Measurements from ENCODE around the gene PAX2. TPM values are rescaled to one million over a fixed set of nuclear protein-coding genes. Genes with fewer than 3 reads are reported as not detected.
A peak's percentile ranks its signal among the peaks of the same experiment; 100 is the strongest.

The PAX2 gene
- total and polyA plus RNA-seq, 2 of the 13 experiments (the other 11 are each of a cell fraction or from before 2014, with no cell fraction given), result not detected

DNA sequence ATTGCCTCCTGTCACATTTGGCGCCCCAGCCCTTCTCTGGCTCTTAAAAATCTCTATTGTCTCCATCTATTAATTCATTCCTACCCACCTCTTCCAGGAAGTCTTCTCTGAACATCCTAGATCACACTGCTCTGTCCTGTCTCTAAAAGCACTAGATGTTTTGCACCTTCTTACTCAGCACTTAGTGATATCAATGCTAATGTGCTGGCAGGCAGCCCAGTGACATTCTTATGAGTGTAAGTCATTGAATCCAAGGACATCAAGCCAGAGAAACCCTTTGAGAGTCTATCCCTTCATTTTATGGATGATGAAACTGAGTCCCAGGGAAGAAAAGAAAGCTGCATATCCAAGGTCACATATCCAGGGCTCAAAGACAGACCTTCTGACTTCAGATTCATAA is 48.3 kb upstream of the PAX2 start:
- Histone ChIP-seq H3K27me3 (ENCODE audit: control insufficient read depth in 1 of 2, insufficient read depth in 2 of 2, low read length in 2 of 2) (peaks cover 0 to 7% of the 10 kb centered on the region in 2 experiments; a peak in 1 of 5 replicates), H3K4me3 (replicated peaks in 1 of 3; ENCODE audit: insufficient read depth in 1 of 3, low read depth in 2 of 3, low read length in 3 of 3) (no peak overlapping the region), H3K79me2 (ENCODE audit: insufficient read depth, low read length) (no peaks in the 10 kb centered on the region), H4K20me1 (ENCODE audit: insufficient read depth, low read length) (no peaks in the 10 kb centered on the region), H3K4me2 (ENCODE audit: low read depth, low read length) (no peak overlapping the region), H3K4me1 (ENCODE audit: insufficient read depth, low read length) (no peaks in the 10 kb centered on the region), H2AFZ (ENCODE audit: low read length) (no peak overlapping the region), H3K36me3 (replicated peaks in 1 of 2; ENCODE audit: control insufficient read depth in 1 of 2, insufficient read depth in 2 of 2, low read length in 2 of 2) (no peaks in the 10 kb centered on the region), H3K9ac (ENCODE audit: insufficient read depth, low read depth, low read length) (no peak overlapping the region), H3K9me3 (ENCODE audit: low read length) (no peaks in the 10 kb centered on the region), H3K27ac (ENCODE audit: extremely low read length, insufficient read depth, low read length) (no peak overlapping the region)
- intact Hi-C loops (cut with micrococcal nuclease; ENCODE audit: unreplicated experiment), result no loop called here
- ChIA-PET POLR2A (no interaction called here), CTCF (ENCODE audit: low intra/inter-chr PET ratio, low total read pairs) (no interaction called here)
- TF ChIP-seq ETV6 (CRISPR knock-in tag; conservative IDR thresholded peaks at IDR 0.05) (no peak), CHD4 (IDR thresholded peaks at IDR 0.05; ENCODE audit: borderline replicate concordance, low read length) (no peak), ZNF709 (CRISPR knock-in tag; IDR thresholded peaks at IDR 0.05) (no peak), SMARCE1 (IDR thresholded peaks at IDR 0.05; ENCODE audit: borderline replicate concordance) (no peak), NR1H2 (CRISPR knock-in tag; IDR thresholded peaks at IDR 0.05; ENCODE audit: borderline replicate concordance, low read depth) (no peak), FOXM1 (CRISPR knock-in tag; IDR thresholded peaks at IDR 0.05) (no peak), EEA1 (CRISPR knock-in tag; IDR thresholded peaks at IDR 0.05; ENCODE audit: borderline replicate concordance) (no peak), HNF4A (CRISPR knock-in tag; IDR thresholded peaks at IDR 0.05) (no peak), ERF (CRISPR knock-in tag; IDR thresholded peaks at IDR 0.05) (no peak), ZNF792 (CRISPR knock-in tag; IDR thresholded peaks at IDR 0.05) (no peak)
- TF ChIP-seq, protein P1, sequence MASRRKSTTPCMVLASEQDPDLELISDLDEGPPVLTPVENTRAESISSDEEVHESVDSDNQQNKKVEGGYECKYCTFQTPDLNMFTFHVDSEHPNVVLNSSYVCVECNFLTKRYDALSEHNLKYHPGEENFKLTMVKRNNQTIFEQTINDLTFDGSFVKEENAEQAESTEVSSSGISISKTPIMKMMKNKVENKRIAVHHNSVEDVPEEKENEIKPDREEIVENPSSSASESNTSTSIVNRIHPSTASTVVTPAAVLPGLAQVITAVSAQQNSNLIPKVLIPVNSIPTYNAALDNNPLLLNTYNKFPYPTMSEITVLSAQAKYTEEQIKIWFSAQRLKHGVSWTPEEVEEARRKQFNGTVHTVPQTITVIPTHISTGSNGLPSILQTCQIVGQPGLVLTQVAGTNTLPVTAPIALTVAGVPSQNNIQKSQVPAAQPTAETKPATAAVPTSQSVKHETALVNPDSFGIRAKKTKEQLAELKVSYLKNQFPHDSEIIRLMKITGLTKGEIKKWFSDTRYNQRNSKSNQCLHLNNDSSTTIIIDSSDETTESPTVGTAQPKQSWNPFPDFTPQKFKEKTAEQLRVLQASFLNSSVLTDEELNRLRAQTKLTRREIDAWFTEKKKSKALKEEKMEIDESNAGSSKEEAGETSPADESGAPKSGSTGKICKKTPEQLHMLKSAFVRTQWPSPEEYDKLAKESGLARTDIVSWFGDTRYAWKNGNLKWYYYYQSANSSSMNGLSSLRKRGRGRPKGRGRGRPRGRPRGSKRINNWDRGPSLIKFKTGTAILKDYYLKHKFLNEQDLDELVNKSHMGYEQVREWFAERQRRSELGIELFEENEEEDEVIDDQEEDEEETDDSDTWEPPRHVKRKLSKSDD (CRISPR knock-in tag; IDR thresholded peaks at IDR 0.05; ENCODE audit: low read depth), result no peak
- TF ChIP-seq, protein P2, sequence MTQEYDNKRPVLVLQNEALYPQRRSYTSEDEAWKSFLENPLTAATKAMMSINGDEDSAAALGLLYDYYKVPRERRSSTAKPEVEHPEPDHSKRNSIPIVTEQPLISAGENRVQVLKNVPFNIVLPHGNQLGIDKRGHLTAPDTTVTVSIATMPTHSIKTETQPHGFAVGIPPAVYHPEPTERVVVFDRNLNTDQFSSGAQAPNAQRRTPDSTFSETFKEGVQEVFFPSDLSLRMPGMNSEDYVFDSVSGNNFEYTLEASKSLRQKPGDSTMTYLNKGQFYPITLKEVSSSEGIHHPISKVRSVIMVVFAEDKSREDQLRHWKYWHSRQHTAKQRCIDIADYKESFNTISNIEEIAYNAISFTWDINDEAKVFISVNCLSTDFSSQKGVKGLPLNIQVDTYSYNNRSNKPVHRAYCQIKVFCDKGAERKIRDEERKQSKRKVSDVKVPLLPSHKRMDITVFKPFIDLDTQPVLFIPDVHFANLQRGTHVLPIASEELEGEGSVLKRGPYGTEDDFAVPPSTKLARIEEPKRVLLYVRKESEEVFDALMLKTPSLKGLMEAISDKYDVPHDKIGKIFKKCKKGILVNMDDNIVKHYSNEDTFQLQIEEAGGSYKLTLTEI (CRISPR knock-in tag; conservative IDR thresholded peaks at IDR 0.05), result no peak
- TF ChIP-seq, protein P3, sequence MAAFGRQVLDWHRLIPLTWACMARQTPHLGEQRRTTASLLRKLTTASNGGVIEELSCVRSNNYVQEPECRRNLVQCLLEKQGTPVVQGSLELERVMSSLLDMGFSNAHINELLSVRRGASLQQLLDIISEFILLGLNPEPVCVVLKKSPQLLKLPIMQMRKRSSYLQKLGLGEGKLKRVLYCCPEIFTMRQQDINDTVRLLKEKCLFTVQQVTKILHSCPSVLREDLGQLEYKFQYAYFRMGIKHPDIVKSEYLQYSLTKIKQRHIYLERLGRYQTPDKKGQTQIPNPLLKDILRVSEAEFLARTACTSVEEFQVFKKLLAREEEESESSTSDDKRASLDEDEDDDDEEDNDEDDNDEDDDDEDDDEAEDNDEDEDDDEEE (CRISPR knock-in tag; IDR thresholded peaks at IDR 0.05), result no peak
- TF ChIP-seq, protein P4, sequence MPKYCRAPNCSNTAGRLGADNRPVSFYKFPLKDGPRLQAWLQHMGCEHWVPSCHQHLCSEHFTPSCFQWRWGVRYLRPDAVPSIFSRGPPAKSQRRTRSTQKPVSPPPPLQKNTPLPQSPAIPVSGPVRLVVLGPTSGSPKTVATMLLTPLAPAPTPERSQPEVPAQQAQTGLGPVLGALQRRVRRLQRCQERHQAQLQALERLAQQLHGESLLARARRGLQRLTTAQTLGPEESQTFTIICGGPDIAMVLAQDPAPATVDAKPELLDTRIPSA (CRISPR knock-in tag; IDR thresholded peaks at IDR 0.05; ENCODE audit: borderline replicate concordance), result no peak
- TF ChIP-seq, protein P5, sequence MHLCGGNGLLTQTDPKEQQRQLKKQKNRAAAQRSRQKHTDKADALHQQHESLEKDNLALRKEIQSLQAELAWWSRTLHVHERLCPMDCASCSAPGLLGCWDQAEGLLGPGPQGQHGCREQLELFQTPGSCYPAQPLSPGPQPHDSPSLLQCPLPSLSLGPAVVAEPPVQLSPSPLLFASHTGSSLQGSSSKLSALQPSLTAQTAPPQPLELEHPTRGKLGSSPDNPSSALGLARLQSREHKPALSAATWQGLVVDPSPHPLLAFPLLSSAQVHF (CRISPR knock-in tag; IDR thresholded peaks at IDR 0.05), result no peak
- TF ChIP-seq, protein P6, sequence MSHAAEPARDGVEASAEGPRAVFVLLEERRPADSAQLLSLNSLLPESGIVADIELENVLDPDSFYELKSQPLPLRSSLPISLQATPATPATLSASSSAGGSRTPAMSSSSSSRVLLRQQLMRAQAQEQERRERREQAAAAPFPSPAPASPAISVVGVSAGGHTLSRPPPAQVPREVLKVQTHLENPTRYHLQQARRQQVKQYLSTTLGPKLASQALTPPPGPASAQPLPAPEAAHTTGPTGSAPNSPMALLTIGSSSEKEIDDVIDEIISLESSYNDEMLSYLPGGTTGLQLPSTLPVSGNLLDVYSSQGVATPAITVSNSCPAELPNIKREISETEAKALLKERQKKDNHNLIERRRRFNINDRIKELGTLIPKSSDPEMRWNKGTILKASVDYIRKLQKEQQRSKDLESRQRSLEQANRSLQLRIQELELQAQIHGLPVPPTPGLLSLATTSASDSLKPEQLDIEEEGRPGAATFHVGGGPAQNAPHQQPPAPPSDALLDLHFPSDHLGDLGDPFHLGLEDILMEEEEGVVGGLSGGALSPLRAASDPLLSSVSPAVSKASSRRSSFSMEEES (CRISPR knock-in tag; IDR thresholded peaks at IDR 0.05), result no peak
- TF ChIP-seq, protein P7, sequence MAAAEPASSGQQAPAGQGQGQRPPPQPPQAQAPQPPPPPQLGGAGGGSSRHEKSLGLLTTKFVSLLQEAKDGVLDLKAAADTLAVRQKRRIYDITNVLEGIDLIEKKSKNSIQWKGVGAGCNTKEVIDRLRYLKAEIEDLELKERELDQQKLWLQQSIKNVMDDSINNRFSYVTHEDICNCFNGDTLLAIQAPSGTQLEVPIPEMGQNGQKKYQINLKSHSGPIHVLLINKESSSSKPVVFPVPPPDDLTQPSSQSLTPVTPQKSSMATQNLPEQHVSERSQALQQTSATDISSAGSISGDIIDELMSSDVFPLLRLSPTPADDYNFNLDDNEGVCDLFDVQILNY (CRISPR knock-in tag; conservative IDR thresholded peaks at IDR 0.05), result no peak
- no TSS peak for BruUV-seq (replicated peaks)
- ATAC-seq (no peak), FAIRE-seq (no peak), DNase-seq (ENCODE audit: low spot score) (peak; percentile 24)
- 0% methylated on average over 1 of the region's 1 CpG for whole genome bisulfite sequencing (ENCODE audit: low lambda C conversion rate)
- in situ Hi-C loops (cut with HindIII; ENCODE audit: extremely low pct_ligation_motif_present, low pct_unique_long_range_greater_than_20kb), result no loop called here

Measured in HepG2 (cell line).